ENCODE measurements around the gene DDRGK1.
"Not testable (repeated sequence)": the region's sequence is repeated elsewhere in the genome, so short reads cannot be mapped to it uniquely, and the experiment has no call there.

Gene DDRGK1

DNA sequence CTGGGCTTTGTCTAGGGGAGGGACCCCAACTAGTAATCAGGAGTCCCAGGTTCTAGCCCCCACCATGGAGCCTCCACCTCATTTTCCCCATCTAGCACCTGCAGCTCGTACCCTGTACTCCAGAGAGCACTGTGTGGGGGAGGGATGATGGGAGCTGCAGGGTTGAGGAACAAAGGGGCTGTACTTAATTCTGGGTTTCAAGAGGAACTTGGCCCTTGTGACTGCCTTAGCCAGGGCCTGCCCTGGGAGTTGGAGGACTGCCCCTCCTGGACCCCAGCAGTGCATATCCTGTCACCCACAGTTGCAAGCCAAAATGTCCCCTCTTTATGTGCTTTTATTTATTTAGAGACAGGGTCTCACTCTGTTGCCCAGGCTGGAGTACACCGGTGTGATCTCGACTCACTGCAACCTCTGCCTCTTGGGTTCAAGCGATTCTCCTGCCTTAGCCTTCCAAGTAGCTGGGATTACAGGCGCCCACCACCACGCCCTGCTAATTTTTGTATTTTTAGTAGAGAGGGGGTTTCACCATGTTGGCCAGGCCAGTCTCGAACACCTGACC is 11.0 kb upstream of the DDRGK1 start:
- H3K36me3 ChIP-seq (ENCODE audit: control insufficient read depth in 2 of 2, insufficient read depth in 2 of 2, low read length in 2 of 2), result peaks cover 11 to 18% of the 10 kb centered on the region in 2 donors
- H3K27me3 ChIP-seq (ENCODE audit: control insufficient read depth in 2 of 2, insufficient read depth in 2 of 2, low read length in 2 of 2); H3K27ac ChIP-seq (ENCODE audit: low read depth in 2 of 2, low read length in 2 of 2); H3K9ac ChIP-seq (ENCODE audit: low read depth in 1 of 2, low read length in 2 of 2); H3K4me1 ChIP-seq (ENCODE audit: control insufficient read depth in 2 of 2, insufficient read depth in 2 of 2, low read length in 2 of 2); H3K9me3 ChIP-seq (ENCODE audit: control insufficient read depth in 2 of 2, low read length in 2 of 2); H3K4me3 ChIP-seq (ENCODE audit: low read length in 2 of 2): not testable (repeated sequence)

DNA sequence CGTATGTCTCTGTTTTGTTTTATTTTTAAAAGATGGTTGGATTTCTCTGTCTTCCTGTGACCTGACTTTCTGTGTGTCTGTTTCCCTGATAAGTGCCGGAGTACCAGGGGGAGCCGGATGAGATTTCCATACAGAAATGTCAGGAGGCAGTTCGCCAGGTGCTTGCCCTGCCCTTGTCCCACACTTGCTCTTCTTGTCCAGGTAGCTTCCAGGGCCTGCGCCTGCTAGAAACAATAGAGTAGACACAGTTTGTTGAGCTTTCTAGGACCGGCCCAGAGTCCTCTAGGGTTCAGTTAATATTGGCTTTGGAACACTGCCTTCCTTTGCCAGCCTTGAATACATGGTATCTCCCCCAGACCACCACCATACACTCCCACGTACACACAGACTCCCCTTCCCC is 8.7 kb upstream of the DDRGK1 start:
- H3K4me1 ChIP-seq (ENCODE audit: control insufficient read depth in 2 of 2, insufficient read depth in 2 of 2, low read length in 2 of 2), result peaks cover 9 to 13% of the 10 kb centered on the region in 2 donors
- no peaks in the 10 kb centered on the region for H3K27me3 ChIP-seq (ENCODE audit: control insufficient read depth in 2 of 2, insufficient read depth in 2 of 2, low read length in 2 of 2)
- H3K27ac ChIP-seq (ENCODE audit: low read depth in 2 of 2, low read length in 2 of 2), result no peak overlapping the region
- H3K4me3 ChIP-seq (ENCODE audit: low read length in 2 of 2), result no peak overlapping the region
- peaks cover 11 to 18% of the 10 kb centered on the region in 2 donors for H3K36me3 ChIP-seq (ENCODE audit: control insufficient read depth in 2 of 2, insufficient read depth in 2 of 2, low read length in 2 of 2)
- H3K9me3 ChIP-seq (ENCODE audit: control insufficient read depth in 2 of 2, low read length in 2 of 2), result no peaks in the 10 kb centered on the region
- H3K9ac ChIP-seq (ENCODE audit: low read depth in 1 of 2, low read length in 2 of 2), result no peak overlapping the region

DNA sequence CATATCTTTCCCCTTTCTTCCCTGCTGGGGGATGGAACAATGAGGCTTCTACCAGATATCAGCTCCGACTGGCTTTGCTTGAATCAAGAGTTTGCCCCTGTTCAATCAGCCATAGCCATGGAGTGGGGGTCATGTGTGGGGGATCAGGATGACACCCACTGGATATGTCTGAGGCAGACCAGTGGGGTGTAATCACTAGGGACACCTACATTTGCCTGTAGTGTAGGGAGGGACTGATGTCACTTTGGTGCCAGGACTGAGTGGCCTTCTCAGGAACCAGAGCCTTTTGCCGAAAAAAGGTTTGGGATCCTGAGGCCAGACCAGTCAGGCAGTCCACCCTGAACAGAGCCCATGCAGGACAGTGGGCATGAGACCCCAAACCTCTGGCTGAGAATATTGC is 5.9 kb upstream of the DDRGK1 start:
- peak overlapping the region; percentile 91 to 97 for H3K4me3 ChIP-seq (ENCODE audit: low read length in 2 of 2)
- H3K4me1 ChIP-seq (ENCODE audit: control insufficient read depth in 2 of 2, insufficient read depth in 2 of 2, low read length in 2 of 2), result peaks cover 7 to 12% of the 10 kb centered on the region in 2 donors
- H3K27ac ChIP-seq (ENCODE audit: low read depth in 2 of 2, low read length in 2 of 2), result no peak overlapping the region
- no peaks in the 10 kb centered on the region for H3K27me3 ChIP-seq (ENCODE audit: control insufficient read depth in 2 of 2, insufficient read depth in 2 of 2, low read length in 2 of 2)
- H3K9ac ChIP-seq (ENCODE audit: low read depth in 1 of 2, low read length in 2 of 2), result peak overlapping the region; percentile 75 to 83
- no peaks in the 10 kb centered on the region for H3K9me3 ChIP-seq (ENCODE audit: control insufficient read depth in 2 of 2, low read length in 2 of 2)
- H3K36me3 ChIP-seq (ENCODE audit: control insufficient read depth in 2 of 2, insufficient read depth in 2 of 2, low read length in 2 of 2), result peaks cover 9 to 16% of the 10 kb centered on the region in 2 donors

DNA sequence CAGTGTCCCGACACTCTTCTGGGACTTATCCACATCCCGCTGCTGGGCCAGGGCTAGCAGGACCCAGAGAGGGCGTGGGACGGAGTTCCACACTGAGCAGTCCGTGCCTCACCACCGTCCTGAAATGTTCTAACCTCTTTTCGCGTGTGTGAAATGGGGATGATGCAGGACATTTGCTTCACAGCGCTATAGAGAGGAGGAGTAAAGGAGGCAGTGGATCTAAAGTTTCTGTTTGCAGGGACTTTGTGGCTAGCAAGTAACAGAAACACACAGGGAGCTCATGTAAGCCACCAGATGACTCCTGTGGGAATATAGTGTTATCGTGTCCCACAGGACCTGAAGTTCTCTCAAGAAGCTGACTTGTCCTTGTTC is 5.5 kb upstream of the DDRGK1 start:
- peak overlapping the region; percentile 75 to 83 for H3K9ac ChIP-seq (ENCODE audit: low read depth in 1 of 2, low read length in 2 of 2)
- H3K4me1 ChIP-seq (ENCODE audit: control insufficient read depth in 2 of 2, insufficient read depth in 2 of 2, low read length in 2 of 2), result peaks cover 7 to 12% of the 10 kb centered on the region in 2 donors
- H3K9me3 ChIP-seq (ENCODE audit: control insufficient read depth in 2 of 2, low read length in 2 of 2), result no peaks in the 10 kb centered on the region
- H3K4me3 ChIP-seq (ENCODE audit: low read length in 2 of 2), result peak overlapping the region; percentile 91 to 97
- no peaks in the 10 kb centered on the region for H3K27me3 ChIP-seq (ENCODE audit: control insufficient read depth in 2 of 2, insufficient read depth in 2 of 2, low read length in 2 of 2)
- peaks cover 7 to 13% of the 10 kb centered on the region in 2 donors for H3K36me3 ChIP-seq (ENCODE audit: control insufficient read depth in 2 of 2, insufficient read depth in 2 of 2, low read length in 2 of 2)
- peak overlapping the region in 1 of 2 donors; percentile 78 for H3K27ac ChIP-seq (ENCODE audit: low read depth in 2 of 2, low read length in 2 of 2)

DNA sequence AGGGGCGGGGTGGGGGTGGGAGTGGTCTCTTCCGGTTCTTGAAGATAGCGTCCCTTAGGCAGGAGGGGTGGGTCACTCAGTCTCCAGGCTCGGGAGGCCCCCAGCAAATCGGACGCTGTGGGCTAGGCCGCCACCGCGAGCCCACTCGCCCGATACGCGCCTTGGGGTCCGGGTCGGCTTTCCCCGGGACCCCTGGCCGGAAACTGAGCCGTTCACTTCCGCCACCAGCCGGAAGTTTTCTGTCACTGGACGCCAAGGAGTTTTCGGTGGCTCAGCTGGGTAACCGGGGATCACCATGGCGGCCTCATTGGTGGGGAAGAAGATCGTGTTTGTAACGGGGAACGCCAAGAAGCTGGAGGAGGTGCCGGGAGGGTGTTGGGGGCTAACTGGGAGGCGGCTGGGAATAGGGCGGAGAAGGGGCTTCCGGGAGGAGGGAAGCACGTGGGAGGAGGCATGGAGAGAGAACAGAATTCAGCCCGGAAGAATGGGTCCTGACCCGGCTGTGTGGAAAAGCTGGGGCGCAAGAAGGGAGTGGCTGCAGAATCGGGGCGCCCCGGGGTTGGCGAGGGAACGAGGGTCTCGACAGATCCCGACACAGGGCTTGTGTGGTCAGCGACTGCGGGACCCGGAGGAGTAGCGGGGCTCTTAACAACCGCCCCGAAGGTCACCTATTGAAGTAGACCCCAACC is 4.9 kb upstream of the DDRGK1 start, which contains the start of gene ITPA:
ITPA (plus strand) TSS at position 242 of the 689 bp plus-strand sequence; CDS start at position 296, 54 bp downstream.
- peak within 1 kb of the TSS; percentile 64 to 78 for H3K27ac ChIP-seq (ENCODE audit: low read depth in 2 of 2, low read length in 2 of 2)
- H3K9ac ChIP-seq (ENCODE audit: low read depth in 1 of 2, low read length in 2 of 2), result peak within 1 kb of the TSS; percentile 75 to 83
- H3K9me3 ChIP-seq (ENCODE audit: control insufficient read depth in 2 of 2, low read length in 2 of 2), result no peaks in the 10 kb centered on the region
- H3K36me3 ChIP-seq (ENCODE audit: control insufficient read depth in 2 of 2, insufficient read depth in 2 of 2, low read length in 2 of 2), result peaks cover 7 to 12% of the 10 kb centered on the region in 2 donors
- no peaks in the 10 kb centered on the region for H3K27me3 ChIP-seq (ENCODE audit: control insufficient read depth in 2 of 2, insufficient read depth in 2 of 2, low read length in 2 of 2)
- H3K4me3 ChIP-seq (ENCODE audit: low read length in 2 of 2), result peak within 1 kb of the TSS; percentile 91 to 97
- peaks cover 7 to 12% of the 10 kb centered on the region in 2 donors for H3K4me1 ChIP-seq (ENCODE audit: control insufficient read depth in 2 of 2, insufficient read depth in 2 of 2, low read length in 2 of 2)

DNA sequence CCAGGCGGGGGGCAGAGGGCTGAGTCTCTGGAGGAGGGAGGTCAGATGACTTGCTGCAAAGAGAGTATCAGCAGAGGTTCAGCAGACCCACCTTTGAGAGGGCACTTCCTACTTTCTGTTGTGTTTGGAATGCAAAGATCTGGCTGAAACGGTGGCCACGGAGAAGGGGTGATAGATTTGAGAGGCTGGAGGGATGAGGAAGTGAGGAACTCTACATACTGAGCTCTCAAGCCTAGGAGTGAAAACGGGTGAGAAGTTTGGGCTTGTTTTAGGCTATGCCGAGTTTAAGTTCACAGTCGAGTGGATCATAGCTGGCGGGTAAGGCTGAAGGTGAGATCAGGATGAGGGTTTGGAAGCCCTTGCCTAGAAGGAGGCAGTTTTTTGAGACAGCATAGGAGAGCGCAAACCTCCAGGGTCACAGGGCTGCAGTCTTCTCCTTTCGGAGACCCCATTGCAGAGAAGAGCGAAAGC is 4.3 kb upstream of the DDRGK1 start:
- peak overlapping the region; percentile 64 to 78 for H3K27ac ChIP-seq (ENCODE audit: low read depth in 2 of 2, low read length in 2 of 2)
- peak overlapping the region; percentile 91 to 97 for H3K4me3 ChIP-seq (ENCODE audit: low read length in 2 of 2)
- H3K4me1 ChIP-seq (ENCODE audit: control insufficient read depth in 2 of 2, insufficient read depth in 2 of 2, low read length in 2 of 2), result peaks cover 8 to 12% of the 10 kb centered on the region in 2 donors
- no peaks in the 10 kb centered on the region for H3K9me3 ChIP-seq (ENCODE audit: control insufficient read depth in 2 of 2, low read length in 2 of 2)
- H3K27me3 ChIP-seq (ENCODE audit: control insufficient read depth in 2 of 2, insufficient read depth in 2 of 2, low read length in 2 of 2), result no peaks in the 10 kb centered on the region
- peak overlapping the region; percentile 75 to 83 for H3K9ac ChIP-seq (ENCODE audit: low read depth in 1 of 2, low read length in 2 of 2)
- peaks cover 5 to 8% of the 10 kb centered on the region in 2 donors for H3K36me3 ChIP-seq (ENCODE audit: control insufficient read depth in 2 of 2, insufficient read depth in 2 of 2, low read length in 2 of 2)

DNA sequence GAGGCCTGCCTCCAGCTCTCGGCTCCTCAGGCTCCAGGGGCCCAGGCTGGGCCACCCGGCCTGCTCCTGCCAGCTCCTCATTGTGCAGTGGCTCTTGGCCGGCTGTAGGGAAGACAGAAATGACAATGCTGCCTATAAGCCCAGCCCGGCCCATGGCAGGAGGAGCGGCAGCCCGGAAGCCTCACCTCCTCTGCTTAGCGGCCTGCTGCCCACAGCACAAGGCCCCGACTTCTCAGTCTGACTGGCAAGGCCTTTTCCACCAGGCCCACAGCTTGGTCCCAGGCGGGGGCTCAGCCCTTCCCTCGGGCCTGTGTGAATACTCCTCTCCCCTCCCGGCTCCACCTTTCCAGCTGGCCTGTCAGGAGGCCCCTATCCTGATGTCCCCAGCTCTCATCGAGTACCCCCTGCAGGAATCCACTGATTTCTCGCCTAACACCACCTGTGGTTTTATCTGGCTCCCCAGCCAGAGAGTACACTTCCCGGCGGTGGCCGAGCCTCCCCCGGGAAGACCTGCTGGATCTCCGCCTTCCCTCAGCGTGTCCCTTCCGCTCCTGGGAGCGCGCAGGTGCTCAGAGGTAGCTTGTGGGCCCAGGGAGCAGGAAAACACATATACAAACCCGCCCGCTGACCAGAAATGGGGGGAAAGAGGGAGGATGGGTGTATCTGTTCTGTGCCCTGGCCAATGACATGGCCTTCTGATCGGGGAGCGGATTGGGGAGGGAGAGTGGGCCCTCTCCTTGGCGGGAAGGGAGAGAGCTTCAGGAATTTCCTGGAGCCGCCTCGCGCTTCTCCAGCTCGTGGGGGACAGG is 963 bp downstream of the DDRGK1 start:
- peaks cover 15 to 23% of the 10 kb centered on the region in 2 donors for H3K36me3 ChIP-seq (ENCODE audit: control insufficient read depth in 2 of 2, insufficient read depth in 2 of 2, low read length in 2 of 2)
- peak overlapping the region; percentile 91 to 92 for H3K27ac ChIP-seq (ENCODE audit: low read depth in 2 of 2, low read length in 2 of 2)
- H3K4me1 ChIP-seq (ENCODE audit: control insufficient read depth in 2 of 2, insufficient read depth in 2 of 2, low read length in 2 of 2), result peaks cover 14% of the 10 kb centered on the region in 2 donors
- H3K4me3 ChIP-seq (ENCODE audit: low read length in 2 of 2), result peak overlapping the region; percentile 93 to 98
- no peaks in the 10 kb centered on the region for H3K9me3 ChIP-seq (ENCODE audit: control insufficient read depth in 2 of 2, low read length in 2 of 2)
- H3K27me3 ChIP-seq (ENCODE audit: control insufficient read depth in 2 of 2, insufficient read depth in 2 of 2, low read length in 2 of 2), result no peaks in the 10 kb centered on the region
- peak overlapping the region; percentile 87 to 92 for H3K9ac ChIP-seq (ENCODE audit: low read depth in 1 of 2, low read length in 2 of 2)

DNA sequence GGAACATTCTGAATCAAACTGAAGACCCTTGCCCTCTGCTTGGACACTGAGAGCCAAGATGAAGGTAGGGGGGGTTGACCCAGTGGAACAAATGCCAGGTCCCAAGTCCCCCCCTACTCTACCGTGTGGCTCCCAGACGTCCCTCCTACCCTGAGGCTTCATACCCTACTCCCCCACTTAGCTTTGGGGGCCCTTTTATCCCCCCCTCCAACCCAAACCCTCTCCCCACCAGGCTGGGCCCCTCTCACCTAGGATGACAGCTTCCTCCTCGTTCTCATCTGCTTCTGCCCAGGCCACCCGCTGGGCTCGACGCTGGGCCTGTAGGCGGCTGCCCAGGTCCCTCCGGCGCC is 1.5 kb downstream of the DDRGK1 start:
- H3K4me1 ChIP-seq (ENCODE audit: control insufficient read depth in 2 of 2, insufficient read depth in 2 of 2, low read length in 2 of 2), result peaks cover 14% of the 10 kb centered on the region in 2 donors
- peaks cover 15 to 23% of the 10 kb centered on the region in 2 donors for H3K36me3 ChIP-seq (ENCODE audit: control insufficient read depth in 2 of 2, insufficient read depth in 2 of 2, low read length in 2 of 2)
- H3K9ac ChIP-seq (ENCODE audit: low read depth in 1 of 2, low read length in 2 of 2), result peak overlapping the region; percentile 87 to 92
- H3K4me3 ChIP-seq (ENCODE audit: low read length in 2 of 2), result peak overlapping the region; percentile 93 to 98
- no peaks in the 10 kb centered on the region for H3K9me3 ChIP-seq (ENCODE audit: control insufficient read depth in 2 of 2, low read length in 2 of 2)
- no peaks in the 10 kb centered on the region for H3K27me3 ChIP-seq (ENCODE audit: control insufficient read depth in 2 of 2, insufficient read depth in 2 of 2, low read length in 2 of 2)
- peak overlapping the region in 1 of 2 donors; percentile 92 for H3K27ac ChIP-seq (ENCODE audit: low read depth in 2 of 2, low read length in 2 of 2)

DNA sequence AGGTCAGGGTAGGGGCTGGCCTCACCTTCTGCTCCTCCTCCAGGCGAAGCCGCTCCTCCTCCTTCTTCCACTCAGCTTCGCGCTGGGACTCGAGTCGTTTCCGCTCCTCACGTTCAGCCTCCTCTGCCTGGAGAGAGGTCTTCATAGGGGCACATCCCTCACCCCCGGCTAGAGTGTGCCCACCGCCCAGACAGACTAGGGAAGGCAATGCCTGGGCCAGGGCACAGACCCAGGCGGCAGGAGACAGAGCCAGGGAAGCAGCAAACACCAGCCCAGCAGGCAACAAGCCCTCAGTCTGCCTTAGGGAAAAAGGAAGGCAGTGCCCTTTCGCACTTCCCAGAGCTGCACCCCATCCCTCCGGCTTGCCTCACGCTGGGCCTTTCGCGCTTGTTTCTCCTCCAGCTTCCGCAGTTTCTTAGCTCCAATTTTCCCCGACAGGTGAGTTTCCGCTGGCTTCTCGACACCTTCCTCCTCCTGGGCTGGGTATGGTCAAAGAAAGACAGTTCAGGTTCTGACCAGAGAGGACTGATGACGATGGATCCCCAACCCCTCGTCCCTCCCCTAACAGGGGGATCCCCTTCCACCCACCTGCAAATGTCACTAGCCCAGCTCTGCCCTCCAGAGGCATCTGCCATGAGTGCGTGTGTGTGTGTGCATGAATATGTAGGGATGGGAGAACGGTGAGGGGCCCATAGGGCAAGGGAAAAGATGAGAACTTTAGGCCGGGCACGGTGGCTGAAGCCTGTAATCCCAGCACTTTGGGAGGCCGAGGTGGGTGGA is 4.3 kb downstream of the DDRGK1 start:
- no peak overlapping the region for H3K9ac ChIP-seq (ENCODE audit: low read depth in 1 of 2, low read length in 2 of 2)
- H3K9me3 ChIP-seq (ENCODE audit: control insufficient read depth in 2 of 2, low read length in 2 of 2), result no peaks in the 10 kb centered on the region
- H3K27ac ChIP-seq (ENCODE audit: low read depth in 2 of 2, low read length in 2 of 2), result no peak overlapping the region
- no peaks in the 10 kb centered on the region for H3K27me3 ChIP-seq (ENCODE audit: control insufficient read depth in 2 of 2, insufficient read depth in 2 of 2, low read length in 2 of 2)
- no peak overlapping the region for H3K4me3 ChIP-seq (ENCODE audit: low read length in 2 of 2)
- peaks cover 14% of the 10 kb centered on the region in 2 donors for H3K4me1 ChIP-seq (ENCODE audit: control insufficient read depth in 2 of 2, insufficient read depth in 2 of 2, low read length in 2 of 2)
- H3K36me3 ChIP-seq (ENCODE audit: control insufficient read depth in 2 of 2, insufficient read depth in 2 of 2, low read length in 2 of 2), result peaks cover 22 to 36% of the 10 kb centered on the region in 2 donors

Measured in mucosa of rectum (tissue), 2 donors.